ENCODE measurements around the gene NTM.

- TF ChIP-seq POLR2A (IDR thresholded peaks at IDR 0.05) (no peak), EP300 (IDR thresholded peaks at IDR 0.05) (no peak), POLR2AphosphoS5 (IDR thresholded peaks at IDR 0.05) (no peak)
- TF ChIP-seq, protein P1, sequence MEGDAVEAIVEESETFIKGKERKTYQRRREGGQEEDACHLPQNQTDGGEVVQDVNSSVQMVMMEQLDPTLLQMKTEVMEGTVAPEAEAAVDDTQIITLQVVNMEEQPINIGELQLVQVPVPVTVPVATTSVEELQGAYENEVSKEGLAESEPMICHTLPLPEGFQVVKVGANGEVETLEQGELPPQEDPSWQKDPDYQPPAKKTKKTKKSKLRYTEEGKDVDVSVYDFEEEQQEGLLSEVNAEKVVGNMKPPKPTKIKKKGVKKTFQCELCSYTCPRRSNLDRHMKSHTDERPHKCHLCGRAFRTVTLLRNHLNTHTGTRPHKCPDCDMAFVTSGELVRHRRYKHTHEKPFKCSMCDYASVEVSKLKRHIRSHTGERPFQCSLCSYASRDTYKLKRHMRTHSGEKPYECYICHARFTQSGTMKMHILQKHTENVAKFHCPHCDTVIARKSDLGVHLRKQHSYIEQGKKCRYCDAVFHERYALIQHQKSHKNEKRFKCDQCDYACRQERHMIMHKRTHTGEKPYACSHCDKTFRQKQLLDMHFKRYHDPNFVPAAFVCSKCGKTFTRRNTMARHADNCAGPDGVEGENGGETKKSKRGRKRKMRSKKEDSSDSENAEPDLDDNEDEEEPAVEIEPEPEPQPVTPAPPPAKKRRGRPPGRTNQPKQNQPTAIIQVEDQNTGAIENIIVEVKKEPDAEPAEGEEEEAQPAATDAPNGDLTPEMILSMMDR (IDR thresholded peaks at IDR 0.05) = no peak
Measured at GRCh38 chr11:131632971-131633370, 262.6 kb downstream of the NTM start.
